ENCODE results near the gene RHBDL3.

GRCh38 chr17:32319548-32319905 is 53.9 kb downstream of the RHBDL3 start:
- TF ChIP-seq CTCF (IDR thresholded peaks at IDR 0.05) (peak; percentile 88 to 96 (median 92)), POLR2AphosphoS5 (IDR thresholded peaks at IDR 0.05) (no peak), POLR2A (IDR thresholded peaks at IDR 0.05) (no peak), EP300 (IDR thresholded peaks at IDR 0.05) (no peak)
